ENCODE measurements around the gene NEK11.
"Not testable (repeated sequence)": the region's sequence is repeated elsewhere in the genome, so short reads cannot be mapped to it uniquely, and the experiment has no call there.

Gene NEK11

DNA sequence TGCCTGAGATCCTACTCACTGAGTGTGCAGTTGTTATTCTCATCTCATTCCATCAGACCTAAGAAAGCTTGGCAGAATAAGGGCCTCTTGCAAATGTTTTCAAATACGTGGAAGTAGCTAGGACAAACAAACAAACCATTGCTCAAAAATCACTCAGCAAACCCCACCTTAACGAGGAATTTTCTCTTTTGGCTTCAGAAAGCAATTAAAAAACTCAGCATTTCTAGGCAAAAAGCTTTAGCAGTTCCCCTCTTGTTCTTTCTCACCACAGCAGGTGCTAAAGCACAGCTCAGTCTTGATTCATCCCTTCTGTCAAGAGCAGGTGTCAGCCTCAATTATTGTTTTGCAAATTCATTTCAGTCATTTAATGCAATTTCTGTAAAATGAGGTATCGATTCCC, 296.3 kb downstream of the NEK11 start:
- DNase-seq, result no peak

DNA sequence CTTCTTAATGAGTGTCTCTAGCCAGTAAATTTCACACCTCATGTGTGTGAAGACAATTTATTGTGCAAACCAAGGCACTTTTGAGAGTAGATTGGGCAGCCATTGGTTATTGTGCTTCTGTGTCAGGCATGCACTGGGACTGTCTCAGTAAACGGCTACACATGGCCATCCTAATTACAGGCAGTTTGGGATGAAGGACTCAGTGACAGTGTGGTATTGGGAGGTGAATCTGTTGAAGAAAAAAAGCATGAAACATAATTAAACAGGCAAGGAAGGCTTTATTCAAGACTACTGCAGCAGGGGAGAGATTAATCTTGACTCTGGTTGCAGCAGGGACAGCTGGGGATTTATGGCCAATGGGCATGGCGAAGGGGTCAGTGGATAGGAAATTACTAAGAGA, 297.1 kb downstream of the NEK11 start:
- no peak for DNase-seq

DNA sequence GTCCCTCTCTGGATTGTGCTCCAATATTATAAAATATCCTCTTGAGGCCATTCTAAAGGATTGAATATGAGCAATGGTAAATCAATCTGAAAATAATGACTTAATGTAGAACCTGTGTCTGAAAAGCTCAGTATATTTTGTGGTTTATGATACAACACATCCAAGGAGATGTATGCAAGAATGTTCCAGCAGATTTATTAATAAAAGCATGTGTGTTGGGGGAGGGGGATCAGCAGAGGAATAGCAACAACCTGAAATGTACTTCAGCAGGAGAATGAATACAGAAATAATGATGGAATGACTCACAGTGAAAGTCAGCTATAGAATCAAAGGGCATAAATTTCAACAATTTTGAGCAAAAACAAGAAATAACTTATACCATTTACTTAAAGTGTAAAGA, 298.2 kb downstream of the NEK11 start:
- DNase-seq, result no peak

DNA sequence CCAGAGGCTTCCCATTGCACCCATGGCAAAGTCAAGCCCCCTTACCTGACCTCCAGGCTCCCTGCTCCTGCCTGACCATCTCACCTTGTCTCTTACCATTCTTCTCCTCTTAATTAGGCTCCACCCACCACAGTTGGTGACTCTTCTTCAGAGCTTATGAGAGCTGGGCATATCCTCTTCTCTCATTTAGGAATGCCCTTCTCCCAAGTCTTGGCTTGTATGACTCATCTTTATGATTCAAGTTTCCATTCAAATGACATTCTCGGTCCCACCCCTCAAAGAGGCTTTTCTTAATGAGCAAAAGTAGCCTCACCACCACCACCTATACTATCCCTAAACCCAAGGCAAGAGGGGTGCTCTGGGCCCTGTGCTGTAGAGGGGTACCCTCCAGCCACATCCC, 299.6 kb downstream of the NEK11 start:
- DNase-seq, result no peak

DNA sequence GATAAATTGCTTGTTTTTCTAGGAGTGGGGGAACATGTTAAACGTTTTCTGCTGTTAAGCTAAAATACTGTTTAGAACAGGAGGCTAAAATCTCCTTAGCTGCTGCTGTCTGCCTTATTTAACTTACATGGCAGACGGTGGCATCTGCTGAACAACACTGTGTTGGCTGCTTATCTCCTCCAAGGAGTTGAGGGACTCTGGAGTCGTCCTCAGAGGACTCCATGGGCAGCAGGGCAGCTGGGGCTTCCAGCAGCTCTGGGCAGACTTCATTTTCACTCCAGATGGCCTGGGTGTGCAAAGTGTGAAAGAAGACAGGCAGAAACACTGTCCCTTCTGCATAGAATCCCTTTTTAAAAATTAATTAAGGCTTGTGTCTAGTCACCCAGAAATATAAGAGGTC, 302.0 kb downstream of the NEK11 start:
- no peak for DNase-seq

DNA sequence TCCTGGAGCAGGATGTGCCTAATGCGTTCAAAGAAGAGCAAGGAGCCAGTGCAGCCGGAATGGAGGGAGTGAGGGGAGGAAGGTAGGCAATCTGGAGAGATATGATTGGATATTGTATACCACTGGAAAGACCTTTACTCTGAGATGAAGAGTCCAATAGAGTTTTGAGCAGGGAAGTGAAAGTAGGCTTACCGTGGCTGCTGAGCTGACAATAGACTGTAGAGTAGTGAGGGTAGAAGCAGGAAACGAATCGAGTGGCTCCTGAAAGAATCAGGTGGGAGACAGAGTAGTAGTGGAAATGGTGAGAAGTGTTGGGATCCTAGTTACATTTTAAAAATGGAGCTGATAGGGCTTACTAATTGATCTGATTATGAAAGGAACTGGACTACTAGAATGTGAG, 303.1 kb downstream of the NEK11 start:
- DNase-seq, result no peak

DNA sequence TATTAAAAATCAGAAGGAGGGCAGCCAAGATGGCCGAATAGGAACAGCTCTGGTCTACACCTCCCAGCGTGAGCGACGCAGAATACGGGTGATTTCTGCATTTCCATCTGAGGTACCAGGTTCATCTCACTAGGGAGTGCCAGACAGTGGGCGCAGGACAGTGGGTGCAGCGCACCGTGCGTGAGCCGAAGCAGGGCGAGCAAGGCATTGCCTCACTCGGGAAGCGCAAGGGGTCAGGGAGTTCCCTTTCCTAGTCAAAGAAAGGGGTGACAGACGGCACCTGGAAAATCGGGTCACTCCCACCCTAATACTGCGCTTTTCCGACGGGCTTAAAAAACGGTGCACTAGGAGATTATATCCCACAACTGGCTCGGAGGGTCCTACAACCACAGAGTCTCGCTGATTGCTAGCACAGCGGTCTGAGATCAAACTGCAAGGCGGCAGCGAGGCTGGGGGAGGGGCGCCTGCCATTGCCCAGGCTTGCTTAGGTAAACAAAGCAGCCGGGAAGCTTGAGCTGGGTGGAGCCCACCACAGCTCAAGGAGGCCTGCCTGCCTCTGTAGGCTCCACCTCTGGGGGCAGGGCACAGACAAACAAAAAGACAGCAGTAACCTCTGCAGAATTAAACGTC, 304.9 kb downstream of the NEK11 start:
- DNase-seq, result not testable (repeated sequence)

DNA sequence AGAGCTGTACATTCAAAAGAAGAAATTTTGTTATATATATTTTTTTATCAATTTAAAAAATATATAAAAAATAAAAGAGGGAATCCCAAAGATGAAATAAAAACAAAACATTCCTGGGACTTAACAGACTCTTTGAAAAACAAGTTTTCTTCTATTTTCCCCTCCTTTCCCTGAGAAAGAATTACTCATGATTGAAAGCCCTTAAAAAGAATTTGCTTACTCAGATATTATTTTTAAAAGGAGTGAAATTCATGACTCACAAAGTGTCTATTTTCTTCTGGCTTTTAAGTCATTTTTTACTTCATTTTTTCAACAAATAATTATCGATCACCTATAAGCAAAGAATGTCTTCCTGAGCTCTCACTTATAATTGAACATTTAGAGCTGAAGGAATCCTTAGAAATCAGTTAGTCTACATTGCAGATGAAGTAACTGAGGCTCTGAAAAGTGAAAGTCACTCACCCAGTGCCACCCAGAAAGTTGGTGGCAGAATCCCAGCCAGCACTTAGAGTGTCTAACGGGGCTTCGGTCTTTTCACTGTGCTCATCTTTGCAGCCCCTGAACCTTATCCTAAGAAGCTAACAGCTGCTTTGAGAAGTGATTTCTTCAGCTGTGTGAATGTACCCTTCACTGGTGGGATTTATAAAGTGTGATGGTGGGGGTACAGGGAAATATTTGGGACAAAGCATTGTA, 312.4 kb downstream of the NEK11 start:
- no peak for DNase-seq

DNA sequence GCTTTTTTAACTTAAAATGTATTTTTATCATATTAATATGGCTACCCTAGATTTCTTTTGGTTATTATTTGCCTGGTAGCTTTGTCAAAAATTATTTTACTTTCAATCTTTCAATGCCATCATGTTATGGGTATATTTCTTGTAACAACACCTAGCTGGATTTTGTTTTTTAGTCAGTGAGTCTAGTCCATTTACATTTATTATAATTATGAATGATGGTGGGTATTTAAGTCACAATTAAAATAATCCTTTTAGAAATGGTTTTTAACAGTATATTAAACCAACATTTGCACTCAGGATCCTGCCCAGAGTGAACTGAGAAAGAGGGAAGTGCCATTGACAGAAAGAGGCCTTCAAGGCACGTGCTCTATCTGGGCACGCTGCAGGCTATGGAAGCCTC, 315.1 kb downstream of the NEK11 start:
- no peak for DNase-seq

DNA sequence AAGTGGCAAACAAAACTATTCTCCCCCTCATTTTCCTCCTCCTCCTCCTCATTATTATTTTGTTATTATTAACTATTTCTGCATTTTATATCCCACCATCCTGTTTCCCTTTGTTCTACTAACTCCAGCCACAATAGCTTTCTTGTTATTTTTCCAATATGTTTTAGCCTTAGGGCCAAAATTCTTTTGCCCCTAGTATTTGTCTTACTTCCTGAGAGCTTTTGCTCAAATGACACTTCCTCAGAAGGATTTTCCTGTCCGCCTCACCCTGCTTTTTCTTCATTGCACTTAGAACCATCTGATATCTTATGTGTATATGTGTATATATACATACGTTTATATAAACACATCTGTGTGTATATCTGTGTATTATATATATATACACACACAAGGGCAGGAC, 322.2 kb downstream of the NEK11 start:
- no peak for DNase-seq

DNA sequence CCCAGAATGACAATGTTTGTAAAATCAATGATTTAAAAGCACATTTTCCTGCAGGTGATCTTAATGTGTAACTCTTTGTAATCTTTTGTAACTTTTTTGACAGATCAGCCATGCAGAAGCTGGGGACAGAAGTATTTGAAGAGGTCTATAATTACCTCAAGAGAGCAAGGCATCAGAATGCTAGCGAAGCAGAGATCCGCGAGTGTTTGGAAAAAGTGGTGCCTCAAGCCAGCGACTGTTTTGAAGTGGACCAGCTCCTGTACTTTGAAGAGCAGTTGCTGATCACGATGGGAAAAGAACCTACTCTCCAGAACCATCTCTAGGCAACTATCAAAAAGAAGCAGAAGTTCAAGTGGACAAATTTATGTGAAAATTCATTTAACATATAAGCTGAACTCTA, 322.8 kb downstream of the NEK11 start:
- DNase-seq, result no peak

DNA sequence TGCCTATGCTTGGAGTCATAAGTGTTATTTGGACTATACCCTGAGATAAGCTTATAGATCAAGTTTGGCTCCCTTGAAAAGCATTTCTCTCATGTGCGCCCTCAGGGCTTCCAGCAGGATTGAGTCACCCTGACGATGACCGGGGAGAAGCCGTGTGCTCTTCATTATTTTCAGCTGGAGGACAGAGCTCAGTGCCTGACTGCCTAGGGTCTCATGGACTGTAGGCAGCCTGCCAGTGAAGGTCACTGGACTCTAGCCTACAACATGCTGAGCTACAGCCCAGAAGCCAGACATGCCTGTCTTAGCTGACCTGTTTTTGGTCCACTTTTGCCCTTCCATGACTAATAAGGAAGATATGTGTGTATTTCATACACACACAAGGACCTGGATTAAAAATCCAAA, 323.3 kb downstream of the NEK11 start:
- no peak for DNase-seq

DNA sequence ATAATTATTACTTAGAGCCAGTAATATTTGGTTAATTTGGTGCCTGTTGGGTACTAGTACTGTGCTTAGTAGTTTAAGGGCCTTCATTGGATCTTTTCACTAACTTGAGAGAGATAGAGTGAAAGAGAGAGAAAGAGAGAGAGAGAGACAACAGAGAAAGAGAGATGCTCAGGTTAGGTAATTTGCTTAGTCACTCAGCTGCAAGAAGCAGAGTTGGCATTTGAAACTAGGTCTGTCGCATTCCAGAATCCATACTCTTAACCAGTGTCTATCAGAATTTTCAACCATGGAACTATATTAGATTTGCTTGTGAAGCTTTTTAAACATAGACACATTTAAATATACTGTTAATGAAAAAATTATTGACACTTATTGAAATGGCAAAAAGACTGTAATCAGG, 323.8 kb downstream of the NEK11 start:
- no peak for DNase-seq

DNA sequence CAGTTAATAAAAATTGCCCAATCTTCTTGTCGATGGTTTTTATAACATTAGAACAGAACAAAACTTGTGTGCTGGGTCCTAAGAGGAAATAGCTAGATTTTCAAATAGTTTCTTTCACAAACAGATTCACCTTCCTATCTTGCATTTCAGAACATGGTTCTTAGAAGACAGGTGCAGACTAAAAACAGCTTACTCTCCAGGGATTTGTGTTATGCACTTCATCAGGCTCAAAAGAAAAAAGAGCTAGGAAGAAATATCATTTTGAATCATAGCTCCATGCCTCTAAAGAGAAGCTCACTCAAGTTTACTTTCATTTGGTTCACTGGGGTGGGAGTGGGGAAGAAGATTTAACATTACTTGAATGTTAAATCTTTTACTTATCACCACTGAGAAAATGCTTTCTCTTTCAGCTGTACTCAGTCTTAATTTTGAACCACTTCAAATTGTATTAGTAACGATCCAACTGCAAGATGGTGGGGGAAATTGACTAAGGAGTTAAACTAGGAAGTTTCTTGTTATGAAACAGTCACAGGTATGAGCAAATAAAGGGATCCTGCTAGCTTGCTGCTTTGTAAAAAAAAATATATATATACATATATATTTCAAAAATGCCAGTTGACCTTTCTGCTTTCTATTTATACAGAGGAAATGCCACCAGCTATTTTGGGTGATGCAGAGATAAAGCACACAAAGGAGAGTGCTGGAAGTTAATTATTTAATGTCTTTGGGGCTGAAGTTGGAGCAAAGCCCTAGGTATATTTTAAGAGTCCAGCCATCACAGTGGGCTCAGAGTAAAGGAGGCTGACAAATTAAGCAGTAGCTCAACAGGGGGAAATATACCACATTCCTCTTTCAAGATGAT, 326.6 kb downstream of the NEK11 start:
- DNase-seq, result no peak

DNA sequence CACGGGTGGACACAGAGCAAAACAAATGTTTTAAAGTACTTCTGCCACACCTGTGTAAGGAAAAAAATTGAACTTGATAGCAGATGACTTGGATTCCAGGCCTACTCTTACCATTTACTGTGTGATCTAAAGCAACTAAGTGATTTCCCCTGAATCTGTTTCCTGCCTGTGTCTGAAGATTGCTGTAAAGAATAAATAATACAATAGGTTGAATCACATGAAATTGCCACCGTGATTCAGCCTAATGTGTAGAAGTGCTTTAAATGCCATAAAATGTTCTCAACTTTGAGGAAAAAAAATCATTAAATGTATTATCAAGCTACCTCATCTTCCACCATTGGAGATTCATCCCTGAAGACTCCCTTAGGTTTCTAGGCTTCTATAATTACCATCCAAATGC, 327.3 kb downstream of the NEK11 start:
- DNase-seq, result no peak

DNA sequence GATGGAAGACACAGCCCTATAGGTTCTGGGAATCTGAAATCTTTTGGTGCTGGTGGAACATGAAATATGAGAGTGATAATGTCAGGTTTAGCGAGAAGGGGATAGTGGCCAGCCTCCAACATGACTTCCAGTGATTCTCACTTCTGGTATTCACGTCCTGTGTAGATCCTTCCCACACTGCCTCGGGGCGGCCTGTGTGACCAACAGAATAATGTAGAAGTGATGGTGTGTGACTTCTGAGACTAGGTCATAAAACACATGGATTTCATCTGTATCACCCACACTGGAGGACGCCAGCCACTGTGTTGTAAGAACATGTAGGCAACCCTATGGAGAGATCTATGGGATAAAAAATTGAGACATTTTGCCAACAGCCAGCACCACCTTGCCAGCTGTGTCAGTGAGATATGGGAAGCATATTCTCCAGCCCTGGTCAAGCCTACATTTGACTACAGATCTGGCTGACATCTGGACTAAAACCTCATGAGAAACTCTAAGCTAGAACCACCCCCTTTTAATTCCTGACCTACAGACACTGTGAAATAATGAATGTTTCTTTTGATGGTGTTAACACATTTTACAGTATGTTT, 329.4 kb downstream of the NEK11 start:
- DNase-seq, result no peak

DNA sequence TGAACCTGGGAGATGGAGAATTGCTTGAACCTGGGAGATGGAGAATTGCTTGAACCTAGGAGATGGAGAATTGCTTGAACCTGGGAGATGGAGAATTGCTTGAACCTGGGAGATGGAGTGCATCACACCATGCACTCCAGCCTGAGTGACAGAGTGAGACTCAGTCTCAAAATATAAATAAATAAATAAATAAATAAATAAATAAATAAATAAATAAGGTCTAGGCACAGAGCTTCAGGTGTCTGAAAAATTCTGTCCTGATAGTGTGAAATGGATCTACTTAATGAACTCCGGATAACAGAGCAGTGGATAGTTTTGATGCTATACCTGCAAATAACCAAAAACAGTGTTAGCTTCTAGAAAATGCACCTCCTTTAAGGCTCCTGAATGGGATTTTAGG, 330.6 kb downstream of the NEK11 start:
- no peak for DNase-seq

DNA sequence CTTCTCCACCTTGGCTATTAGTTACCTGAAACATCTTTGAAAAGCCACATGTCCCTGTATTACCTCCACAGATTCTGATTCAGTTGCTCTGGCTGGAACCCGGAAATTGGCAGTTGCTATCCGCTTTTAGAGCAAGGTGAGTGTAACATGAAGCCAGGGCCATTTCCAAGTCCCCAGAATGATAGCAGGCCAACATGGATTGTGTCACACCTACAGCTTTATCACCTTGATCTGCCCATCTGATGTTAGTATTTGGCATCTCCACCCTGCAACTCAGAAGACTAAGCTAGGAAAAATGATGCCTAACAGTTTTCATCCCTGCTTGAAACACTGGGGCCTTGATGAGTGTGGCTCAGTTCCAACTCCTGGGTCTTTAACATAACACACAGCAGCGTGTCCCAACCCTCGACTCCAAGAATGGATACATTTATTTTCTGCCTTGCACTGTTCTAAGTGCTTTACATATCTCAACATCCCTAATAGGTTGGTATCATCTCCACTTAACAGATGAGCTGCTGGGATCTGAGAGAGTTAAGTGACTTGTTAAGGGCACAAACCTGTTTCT, 333.6 kb downstream of the NEK11 start:
- DNase-seq, result no peak

DNA sequence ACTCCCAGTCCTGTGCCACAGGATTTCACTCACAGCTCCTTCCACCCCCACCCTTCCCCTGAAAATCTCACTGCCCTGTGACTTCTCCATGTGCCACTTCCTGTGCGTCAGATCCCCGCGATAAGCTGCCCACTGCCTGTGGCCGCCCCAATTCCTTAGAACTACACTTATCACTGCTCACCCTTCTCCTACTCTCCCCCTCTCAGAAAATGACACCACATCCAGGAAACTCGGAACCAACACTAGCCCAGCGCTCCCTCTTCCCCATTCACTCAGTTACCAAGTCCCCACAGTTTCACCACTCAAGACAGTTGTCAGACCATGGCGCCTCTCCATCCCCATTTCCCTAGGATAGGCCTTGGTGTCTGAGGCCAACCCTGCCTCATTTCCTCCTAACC, 334.4 kb downstream of the NEK11 start:
- DNase-seq, result not testable (repeated sequence)

DNA sequence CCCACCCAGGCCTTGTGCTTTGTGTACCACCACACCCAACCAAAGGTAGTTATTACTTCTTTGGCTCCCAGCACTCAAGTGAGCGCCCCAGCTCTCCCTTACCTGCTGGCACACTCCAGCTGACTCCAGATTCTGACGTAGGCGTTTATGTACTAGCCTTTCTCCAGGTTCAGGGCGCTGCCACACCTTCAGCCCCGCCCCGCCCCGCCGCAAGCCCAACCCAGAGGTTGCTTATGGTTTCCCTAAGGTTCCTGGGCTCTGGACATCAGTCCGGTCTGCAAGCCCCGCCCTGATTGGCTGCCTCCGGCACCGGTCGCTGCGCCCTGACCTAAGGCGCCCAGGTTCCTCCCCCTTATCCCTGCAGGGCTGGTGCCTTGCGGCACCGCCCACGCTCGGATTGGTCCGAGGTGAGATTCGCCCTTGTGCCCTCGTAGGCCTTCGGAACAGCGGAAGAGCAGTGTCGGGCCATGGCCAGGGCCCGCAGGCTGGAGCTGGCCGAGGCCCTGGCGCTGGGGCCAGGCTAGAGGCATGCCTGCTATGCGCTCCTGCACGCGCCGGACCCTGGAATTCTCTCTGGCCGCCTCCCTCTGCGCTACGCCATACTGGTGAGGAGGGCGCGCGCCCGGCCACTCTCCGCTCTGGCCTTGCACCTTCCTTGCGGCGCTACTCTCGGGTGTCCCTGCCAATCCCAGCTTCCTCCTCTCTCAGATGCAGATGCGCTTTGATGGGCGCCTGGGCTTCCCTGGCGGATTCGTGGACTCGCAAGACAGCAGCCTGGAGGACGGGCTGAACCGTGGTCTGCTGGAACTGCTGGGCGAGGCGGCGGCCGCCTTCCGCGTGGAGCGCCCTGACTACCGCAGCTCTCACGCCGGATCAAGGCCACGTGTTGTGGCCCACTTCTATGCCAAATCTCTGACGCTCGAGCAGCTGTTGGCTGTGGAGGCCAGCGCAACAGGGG, 335.1 kb downstream of the NEK11 start:
- DNase-seq, result no peak

DNA sequence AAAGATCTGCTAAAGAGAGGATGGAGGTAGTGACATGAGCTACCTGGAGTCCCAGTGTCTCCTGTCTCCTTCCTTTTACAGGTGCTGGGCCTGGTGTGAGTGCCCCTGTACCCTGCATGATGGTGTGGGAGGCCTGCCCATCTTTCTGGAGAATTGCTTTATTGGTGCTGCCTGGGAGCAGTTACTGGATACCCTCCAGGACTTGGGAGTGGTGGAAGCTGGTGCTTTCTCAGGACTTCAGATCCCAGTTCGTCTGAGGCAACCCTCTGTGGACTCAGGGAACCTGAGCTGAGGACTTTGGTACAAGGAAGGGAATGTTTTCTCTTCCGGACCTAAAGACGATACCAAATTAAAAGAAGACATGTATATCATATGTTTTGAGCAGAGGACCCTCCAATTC, 336.6 kb downstream of the NEK11 start:
- no peak for DNase-seq

Data from activated effector memory CD4-positive, alpha-beta T cell treated with Interleukin-2 at 50 U/mL for 16 hours (primary cell).